Body of pancreas (tissue), 4 donors: Measurements from ENCODE around the gene TJP3. TPM values are rescaled to one million over a fixed set of nuclear protein-coding genes. Genes with fewer than 3 reads are reported as not detected.
A peak's percentile ranks its signal among the peaks of the same experiment; 100 is the strongest.

Source experiments
- ATAC-seq: fragments of 150-250 bp; one replicate; pipeline ENCODE4 v1.9.1; 2016
- DNase-seq, 4 donors: peaks; one replicate each; pipeline ENCODE4 v3.0.0-alpha.2; 2019
- H3K27ac ChIP-seq, 4 donors: fragments of 200-600 bp; sonication (generic); 1 replicate in 3 of 4; 2 replicates in 1 of 4; pipeline versions ENCODE4 v1.5.1 to v1.6.1; 2016 to 2019; ENCODE audit warnings: mild to moderate bottlenecking in 1 of 4, mixed read lengths in 1 of 4, moderate library complexity in 1 of 4
- H3K27me3 ChIP-seq, 2 donors: fragments of 200-600 bp; sonication (generic); one replicate each; pipeline ENCODE4 v1.6.0; 2016; ENCODE audit warnings: mild to moderate bottlenecking in 1 of 2
- H3K36me3 ChIP-seq, 2 donors: fragments of 200-600 bp; sonication (generic); replicated peaks in 1 of 2; 2 replicates each; pipeline ENCODE4 v1.5.1; 2016; ENCODE audit warnings: low read depth in 2 of 2; ENCODE audit not compliant: insufficient read depth in 1 of 2
- H3K4me1 ChIP-seq: fragments of 200-600 bp; sonication (generic); one replicate; pipeline ENCODE4 v1.6.0; 2016
- H3K4me3 ChIP-seq, 2 donors: fragments of 200-600 bp; sonication (generic); 1 replicate in 1 of 2; 2 replicates in 1 of 2; pipeline ENCODE4 v1.5.1; 2016 to 2019
- H3K9me3 ChIP-seq, 3 donors: fragments of 200-600 bp; sonication (generic); 1 replicate in 2 of 3; 2 replicates in 1 of 3; pipeline ENCODE4 v1.5.1; 2016
- POLR2A ChIP-seq, 3 donors: fragments of 450-650 bp; IDR thresholded peaks; one replicate each; pipeline ENCODE4 v1.6.1; 2016; ENCODE audit warnings: antibody characterized with exemption in 3 of 3, mild to moderate bottlenecking in 2 of 3
- WGBS, 2 donors: methylation state at CpG; one replicate each; pipeline ENCODE4 v1.1.5; 2017; 5-methylcytosine and 5-hydroxymethylcytosine counted together
- intact Hi-C: fragments of 100-400 bp; cut with DNase I; formaldehyde crosslinking; loops from one replicate; pipeline ENCODE4 v1.15.1; 2023
- total RNA-seq, 2 donors: library from RNA; depleted of rRNA; stranded (reverse); fragments of >200 nt; gene quantifications; one replicate each; pipeline ENCODE4 v1.1.0, GENCODE V29; 2016
- TF ChIP-seq, protein P1 (sequence below), 7 experiments: fragments of 450-650 bp in 4 of 7; fragments of 200-600 bp in 3 of 7; sonication (generic) in 3 of 7; IDR thresholded peaks; one replicate each; pipeline ENCODE4 v1.5.1; 2016 to 2019; ENCODE audit warnings: antibody characterized with exemption in 7 of 7

Gene TJP3
- total RNA-seq, 2 donors from 2014 or later: 15.8 to 21.4 TPM

DNA sequence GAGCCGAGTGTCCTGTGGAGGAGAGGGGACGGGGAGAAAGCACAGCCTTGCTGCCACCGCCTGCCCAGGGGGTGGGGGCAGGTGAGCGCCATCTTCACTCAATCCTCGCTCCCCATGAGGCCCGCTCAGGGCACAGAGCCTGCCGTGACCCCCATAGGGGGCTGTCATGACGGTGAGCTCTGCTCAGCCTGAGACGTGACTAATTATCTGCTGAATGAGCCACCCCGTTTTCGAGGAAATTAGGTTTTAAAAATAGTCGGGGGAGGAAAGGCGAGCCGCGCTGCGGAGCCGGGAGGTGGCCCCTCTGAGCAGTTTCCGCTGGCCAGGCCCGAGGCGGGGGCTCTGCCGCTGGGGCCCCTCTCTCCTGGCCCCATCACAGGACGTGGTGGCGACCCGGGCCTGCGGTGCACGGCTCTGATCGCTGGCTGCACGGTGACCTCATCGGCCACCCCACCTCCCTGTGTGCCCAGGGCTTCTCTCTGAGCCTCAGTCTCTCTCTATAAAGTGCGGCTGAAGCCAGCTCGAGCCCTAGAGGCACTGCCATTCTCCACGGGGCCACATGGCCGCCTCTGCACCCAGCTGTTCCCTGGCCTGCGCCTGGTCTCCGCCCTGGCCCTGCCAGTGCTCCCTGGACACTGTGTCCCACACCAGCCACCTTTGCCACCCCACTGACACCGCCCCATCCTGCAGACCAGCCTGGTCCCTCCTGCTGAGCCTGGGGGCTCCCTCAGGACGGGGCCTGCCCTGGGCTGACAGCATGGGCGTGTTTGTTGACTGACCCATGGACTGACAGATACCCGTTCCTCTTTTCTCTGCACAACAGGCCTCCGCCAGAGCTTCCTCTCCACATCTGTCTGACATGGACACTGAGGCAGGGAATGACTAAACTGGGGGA is 36.3 kb upstream of the TJP3 start:
- no peak overlapping the region for H3K4me3 ChIP-seq
- DNase-seq (no peak), ATAC-seq (no peak)
- H3K36me3 ChIP-seq: no peaks in the 10 kb centered on the region
- intact Hi-C loops: no loop called here
- peaks cover 6% of the 10 kb centered on the region for H3K4me1 ChIP-seq
- H3K27me3 ChIP-seq: no peaks in the 10 kb centered on the region
- no peak for TF ChIP-seq POLR2A (IDR thresholded peaks at IDR 0.05)
- TF ChIP-seq, protein P1, sequence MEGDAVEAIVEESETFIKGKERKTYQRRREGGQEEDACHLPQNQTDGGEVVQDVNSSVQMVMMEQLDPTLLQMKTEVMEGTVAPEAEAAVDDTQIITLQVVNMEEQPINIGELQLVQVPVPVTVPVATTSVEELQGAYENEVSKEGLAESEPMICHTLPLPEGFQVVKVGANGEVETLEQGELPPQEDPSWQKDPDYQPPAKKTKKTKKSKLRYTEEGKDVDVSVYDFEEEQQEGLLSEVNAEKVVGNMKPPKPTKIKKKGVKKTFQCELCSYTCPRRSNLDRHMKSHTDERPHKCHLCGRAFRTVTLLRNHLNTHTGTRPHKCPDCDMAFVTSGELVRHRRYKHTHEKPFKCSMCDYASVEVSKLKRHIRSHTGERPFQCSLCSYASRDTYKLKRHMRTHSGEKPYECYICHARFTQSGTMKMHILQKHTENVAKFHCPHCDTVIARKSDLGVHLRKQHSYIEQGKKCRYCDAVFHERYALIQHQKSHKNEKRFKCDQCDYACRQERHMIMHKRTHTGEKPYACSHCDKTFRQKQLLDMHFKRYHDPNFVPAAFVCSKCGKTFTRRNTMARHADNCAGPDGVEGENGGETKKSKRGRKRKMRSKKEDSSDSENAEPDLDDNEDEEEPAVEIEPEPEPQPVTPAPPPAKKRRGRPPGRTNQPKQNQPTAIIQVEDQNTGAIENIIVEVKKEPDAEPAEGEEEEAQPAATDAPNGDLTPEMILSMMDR (IDR thresholded peaks at IDR 0.05): no peak
- H3K27ac ChIP-seq: peak overlapping the region in 3 of 4 donors; percentile 53 to 61 (median 58)
- WGBS, 2 donors: 73 to 82% methylated on average over 29 to 39 of the region's 40 CpGs
- H3K9me3 ChIP-seq: no peaks in the 10 kb centered on the region

DNA sequence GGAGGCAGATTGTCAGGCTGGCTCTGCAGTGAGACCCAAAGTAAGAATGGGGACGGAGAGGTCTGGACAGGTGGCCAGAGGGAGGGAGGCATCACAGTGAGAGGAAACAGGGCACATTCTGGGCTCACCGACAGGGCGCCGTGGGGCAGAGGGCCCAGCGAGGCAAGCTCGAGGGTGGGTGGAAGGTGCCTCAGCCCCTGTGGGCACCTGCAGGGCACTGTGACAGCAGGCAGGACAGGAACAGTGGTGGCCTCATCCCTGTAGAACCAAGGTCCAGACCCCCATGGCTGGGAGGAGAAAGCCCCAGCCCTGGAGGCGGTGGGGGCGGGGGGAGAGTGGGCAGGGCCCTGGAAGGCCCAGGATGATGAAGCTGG is 35.6 kb upstream of the TJP3 start:
- Histone ChIP-seq H3K4me3 (no peak overlapping the region), H3K36me3 (no peaks in the 10 kb centered on the region), H3K27me3 (no peaks in the 10 kb centered on the region), H3K4me1 (peaks cover 6% of the 10 kb centered on the region), H3K9me3 (no peaks in the 10 kb centered on the region), H3K27ac (peak overlapping the region in 1 of 4 donors; percentile 61)
- ATAC-seq (no peak), DNase-seq (no peak)
- 90% methylated on average over 6 to 8 of the region's 8 CpGs for WGBS, 2 donors
- TF ChIP-seq, protein P1 (IDR thresholded peaks at IDR 0.05): no peak
- no peak for TF ChIP-seq POLR2A (IDR thresholded peaks at IDR 0.05)
- intact Hi-C loops: no loop called here

DNA sequence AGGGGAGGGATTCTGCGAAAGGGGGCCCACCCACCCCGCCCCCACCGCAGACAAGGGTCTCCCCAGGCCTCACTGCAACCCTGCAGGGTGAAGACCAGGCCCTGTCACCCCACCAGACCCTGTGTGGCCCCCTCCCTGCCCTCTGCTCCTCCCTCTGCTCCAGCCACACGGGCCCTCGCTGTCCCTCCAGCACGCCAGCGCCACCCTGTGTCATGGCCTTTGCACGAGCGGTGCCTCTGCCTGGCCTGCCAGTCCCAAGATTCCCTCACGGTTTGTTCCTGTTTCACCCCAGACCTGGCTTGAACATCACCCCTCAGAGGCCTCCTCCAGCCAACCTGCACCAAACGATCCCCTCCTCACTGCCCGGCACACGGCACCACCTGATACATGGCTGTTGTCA is 35.2 kb upstream of the TJP3 start:
- intact Hi-C loops: no loop called here
- no peak for ATAC-seq
- H3K4me1 ChIP-seq: peaks cover 6% of the 10 kb centered on the region

DNA sequence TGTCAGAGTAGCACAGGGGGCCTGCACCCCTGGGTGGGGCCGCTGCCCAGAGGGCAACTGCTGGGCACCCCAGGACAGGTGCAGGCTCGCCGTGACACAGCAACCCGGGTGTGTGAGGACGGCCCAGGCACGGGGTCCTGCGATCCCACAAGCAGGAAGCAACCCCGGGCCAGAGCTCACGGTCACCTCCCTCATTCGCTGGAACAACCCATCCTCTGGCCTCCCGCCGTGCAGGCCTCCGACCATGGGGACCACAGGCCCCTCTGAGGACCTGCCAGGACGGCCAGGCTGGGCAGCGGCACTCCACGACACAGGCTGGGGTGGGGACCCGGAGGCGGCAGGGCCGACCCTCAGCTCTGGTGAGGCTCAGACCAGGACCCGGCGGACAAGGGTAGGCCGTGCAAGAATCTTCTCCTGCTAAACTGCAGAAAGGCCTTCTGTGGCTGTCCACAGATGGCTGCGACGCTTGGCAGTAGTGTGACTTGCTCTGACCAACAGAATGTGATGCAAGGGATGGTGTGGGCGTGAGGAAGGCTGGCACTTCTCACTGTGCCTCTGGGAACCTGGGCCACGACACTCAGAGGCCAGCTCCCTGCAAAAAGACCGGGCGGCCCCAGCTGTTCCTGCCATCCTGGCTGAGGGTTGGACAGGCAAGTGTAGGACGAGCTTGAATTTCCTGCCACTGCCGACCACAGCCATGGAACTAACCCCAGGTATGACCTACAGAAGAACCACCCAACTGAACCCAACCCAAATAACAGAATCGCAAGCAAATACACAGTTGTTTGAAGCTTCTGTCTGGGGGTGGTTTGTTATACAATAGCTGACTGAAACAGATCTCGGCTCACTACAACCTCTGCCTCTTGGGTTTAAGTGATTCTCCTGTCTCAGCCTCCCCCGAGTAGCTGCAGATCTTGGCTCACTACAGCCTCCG is 34.4 kb upstream of the TJP3 start:
- H3K36me3 ChIP-seq: no peaks in the 10 kb centered on the region
- no peak for TF ChIP-seq POLR2A (IDR thresholded peaks at IDR 0.05)
- TF ChIP-seq, protein P1 (IDR thresholded peaks at IDR 0.05): no peak
- no peak overlapping the region for H3K27ac ChIP-seq
- no peaks in the 10 kb centered on the region for H3K27me3 ChIP-seq
- DNase-seq (no peak), ATAC-seq (no peak)
- intact Hi-C loops: no loop called here
- no peak overlapping the region for H3K4me3 ChIP-seq
- no peaks in the 10 kb centered on the region for H3K9me3 ChIP-seq
- WGBS, 2 donors: 93 to 95% methylated on average over 14 to 27 of the region's 34 CpGs
- H3K4me1 ChIP-seq: peaks cover 6% of the 10 kb centered on the region

More for the DNA sequence above, 35.2 kb upstream of the TJP3 start:
- DNase-seq: no peak
- H3K9me3 ChIP-seq: no peaks in the 10 kb centered on the region
- H3K36me3 ChIP-seq: no peaks in the 10 kb centered on the region
- WGBS, 2 donors: 94 to 97% methylated on average over 10 to 11 of the region's 13 CpGs
- no peak overlapping the region for H3K4me3 ChIP-seq
- no peaks in the 10 kb centered on the region for H3K27me3 ChIP-seq
- H3K27ac ChIP-seq: no peak overlapping the region
- TF ChIP-seq, protein P1 (IDR thresholded peaks at IDR 0.05): no peak
- no peak for TF ChIP-seq POLR2A (IDR thresholded peaks at IDR 0.05)
